ENCODE data around the gene AQP6.

GRCh38 chr12:49961993-49962764 lies 10.6 kb upstream of the AQP6 start:
- TF ChIP-seq, protein P1, sequence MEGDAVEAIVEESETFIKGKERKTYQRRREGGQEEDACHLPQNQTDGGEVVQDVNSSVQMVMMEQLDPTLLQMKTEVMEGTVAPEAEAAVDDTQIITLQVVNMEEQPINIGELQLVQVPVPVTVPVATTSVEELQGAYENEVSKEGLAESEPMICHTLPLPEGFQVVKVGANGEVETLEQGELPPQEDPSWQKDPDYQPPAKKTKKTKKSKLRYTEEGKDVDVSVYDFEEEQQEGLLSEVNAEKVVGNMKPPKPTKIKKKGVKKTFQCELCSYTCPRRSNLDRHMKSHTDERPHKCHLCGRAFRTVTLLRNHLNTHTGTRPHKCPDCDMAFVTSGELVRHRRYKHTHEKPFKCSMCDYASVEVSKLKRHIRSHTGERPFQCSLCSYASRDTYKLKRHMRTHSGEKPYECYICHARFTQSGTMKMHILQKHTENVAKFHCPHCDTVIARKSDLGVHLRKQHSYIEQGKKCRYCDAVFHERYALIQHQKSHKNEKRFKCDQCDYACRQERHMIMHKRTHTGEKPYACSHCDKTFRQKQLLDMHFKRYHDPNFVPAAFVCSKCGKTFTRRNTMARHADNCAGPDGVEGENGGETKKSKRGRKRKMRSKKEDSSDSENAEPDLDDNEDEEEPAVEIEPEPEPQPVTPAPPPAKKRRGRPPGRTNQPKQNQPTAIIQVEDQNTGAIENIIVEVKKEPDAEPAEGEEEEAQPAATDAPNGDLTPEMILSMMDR (IDR thresholded peaks at IDR 0.05): no peak
- TF ChIP-seq POLR2A (IDR thresholded peaks at IDR 0.05): no peak

All from right lobe of liver (tissue), 4 donors.